ENCODE results near the gene DOCK1.

GRCh38 chr10:127024685-127025435 is 119.6 kb downstream of the DOCK1 start:
- TF ChIP-seq MXI1 (conservative IDR thresholded peaks at IDR 0.05; ENCODE audit: poor library complexity, severe bottlenecking), result peak; percentile 8
- no peak for TF ChIP-seq CTCF (IDR thresholded peaks at IDR 0.05; ENCODE audit: poor library complexity, severe bottlenecking)
- TF ChIP-seq TAF1 (IDR thresholded peaks at IDR 0.05; ENCODE audit: low read depth), result no peak
- no peak for TF ChIP-seq EP300 (conservative IDR thresholded peaks at IDR 0.05; ENCODE audit: poor library complexity, severe bottlenecking)
- TF ChIP-seq EZH2 (IDR thresholded peaks at IDR 0.05; ENCODE audit: borderline replicate concordance, insufficient read depth, low read length, poor library complexity, severe bottlenecking), result no peak
- peak; percentile 45 for TF ChIP-seq REST (IDR thresholded peaks at IDR 0.05; ENCODE audit: borderline replicate concordance)
- TF ChIP-seq RAD21 (conservative IDR thresholded peaks at IDR 0.05), result peak; percentile 19
- TF ChIP-seq POLR2AphosphoS5 (IDR thresholded peaks at IDR 0.05), result no peak
- no peak for TF ChIP-seq SMC3 (conservative IDR thresholded peaks at IDR 0.05; ENCODE audit: poor library complexity)

Measured in neural cell (in vitro differentiated cells).